Hindlimb muscle (tissue), 1 donor: ENCODE data around the gene NAT10. TPM values are rescaled to one million over a fixed set of nuclear protein-coding genes. Genes with fewer than 3 reads are reported as not detected.
"Not testable (repeated sequence)": the region's sequence is repeated elsewhere in the genome, so short reads cannot be mapped to it uniquely, and the experiment has no call there.

Experiments used
- DNase-seq: peaks from one replicate; pipeline ENCODE4 v3.0.0-alpha.2; 2013
- polyA plus RNA-seq: library from polyadenylated mRNA; unstranded; fragments of 120-200 nt; gene quantifications from one replicate; pipeline ENCODE4 v1.2.1, GENCODE V29; 2013; ENCODE audit not compliant: insufficient read length

Gene NAT10
- polyA plus RNA-seq, 1 donor, result 34.4 TPM

DNA sequence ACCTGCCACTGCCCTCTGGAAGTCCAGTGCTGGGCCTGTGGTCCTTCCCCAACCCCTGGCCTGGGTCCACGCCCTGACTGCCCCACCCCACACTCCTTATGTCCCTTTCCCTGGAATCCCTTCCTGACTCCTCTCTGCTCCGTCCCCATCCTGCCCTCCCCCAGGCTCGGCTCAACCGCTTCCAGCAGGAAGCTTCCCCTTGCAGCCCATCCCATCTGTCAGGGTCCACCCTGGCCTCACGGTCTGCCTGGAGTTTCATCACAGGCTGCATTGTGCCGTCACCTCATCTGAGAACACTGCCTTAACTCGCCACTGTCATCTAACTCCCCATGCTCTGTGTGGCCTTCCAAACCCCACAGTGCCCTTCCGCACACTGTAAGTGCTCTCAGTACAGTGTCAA is 64.3 kb downstream of the NAT10 start:
- DNase-seq, result no peak

DNA sequence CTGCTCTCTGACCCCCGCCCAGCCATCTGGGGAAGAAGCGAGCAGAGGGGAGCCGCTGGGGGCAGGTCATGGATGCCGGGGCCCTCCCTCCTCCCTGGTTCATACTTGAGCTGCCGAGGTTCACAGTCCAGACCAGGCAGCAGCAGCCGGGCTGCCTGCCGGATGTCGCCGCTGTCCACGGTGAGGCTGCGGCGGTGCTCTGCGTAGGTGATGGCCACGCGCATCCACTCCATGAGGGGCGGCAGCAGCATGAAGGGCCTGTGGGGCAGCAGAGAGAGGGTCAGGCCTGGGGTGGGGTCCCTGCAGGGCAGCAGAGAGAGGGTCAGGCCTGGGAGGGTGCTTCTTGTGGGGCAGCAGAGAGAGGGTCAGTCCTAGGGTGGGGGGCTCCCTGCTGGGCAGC is 67.6 kb downstream of the NAT10 start:
- no peak for DNase-seq

DNA sequence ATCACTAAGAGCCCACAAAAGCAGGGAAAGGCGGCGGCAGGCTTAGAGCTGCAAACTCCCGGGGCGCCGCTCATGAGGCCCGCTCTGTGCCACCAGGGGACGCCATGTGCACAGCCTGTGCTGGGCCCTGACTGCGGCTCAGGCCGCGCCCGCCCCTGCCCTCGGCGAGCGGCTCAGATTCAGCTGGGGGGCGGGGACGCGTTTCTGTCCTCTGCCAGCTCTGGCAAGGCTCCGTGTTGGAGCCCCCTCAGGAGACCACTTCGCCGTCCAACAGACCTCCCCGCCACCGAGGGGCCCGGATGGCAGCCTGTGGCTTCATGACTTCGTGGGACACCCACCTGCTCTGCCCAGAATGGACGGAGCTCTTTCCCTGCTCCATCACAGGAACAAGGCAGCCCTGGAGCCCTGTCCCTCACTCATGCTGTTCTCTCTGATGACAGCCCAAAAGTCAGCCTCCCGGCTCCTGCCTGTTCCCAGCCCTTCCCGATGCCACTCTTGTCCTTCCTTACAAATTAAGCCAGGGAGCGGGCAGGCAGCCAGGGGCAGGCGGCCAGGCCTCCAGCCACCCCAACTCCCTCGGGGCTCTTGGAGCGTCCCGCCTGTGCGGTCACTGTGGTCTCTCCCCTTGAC is 69.1 kb downstream of the NAT10 start:
- peak; percentile 87 for DNase-seq

DNA sequence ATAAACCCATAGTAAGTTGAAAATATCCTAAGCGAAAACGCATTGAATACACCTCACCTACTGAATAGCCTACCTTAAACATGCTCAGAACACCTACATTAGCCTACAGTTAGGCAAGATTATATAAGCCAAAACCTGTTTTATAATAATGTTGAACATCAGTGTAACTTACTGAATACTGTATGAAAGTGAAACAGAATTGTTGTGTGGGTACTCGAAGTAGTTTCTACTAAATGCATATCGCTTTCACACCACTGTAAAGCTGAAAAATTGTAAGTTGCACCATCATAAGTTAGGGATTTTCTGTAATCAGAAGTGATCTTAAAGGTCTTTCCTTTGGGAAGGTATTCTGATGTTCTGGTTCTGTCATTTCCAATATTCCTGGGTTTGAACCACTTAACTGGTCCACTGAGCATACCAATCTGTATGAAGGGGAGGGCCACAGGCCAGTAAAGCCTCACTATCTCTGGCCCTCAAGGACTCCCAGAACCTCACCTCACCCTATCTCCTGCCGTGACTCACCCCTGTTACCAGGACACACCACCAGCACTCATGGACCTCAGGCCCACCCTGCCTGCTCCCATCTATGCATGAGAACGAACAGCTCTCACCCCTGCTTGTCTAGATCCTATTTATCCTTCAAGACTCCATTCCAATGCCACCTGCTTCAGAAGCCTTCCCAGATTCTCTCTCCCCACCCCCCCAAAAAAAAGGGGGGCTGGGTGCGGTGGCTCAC is 70.0 kb downstream of the NAT10 start:
- no peak for DNase-seq

DNA sequence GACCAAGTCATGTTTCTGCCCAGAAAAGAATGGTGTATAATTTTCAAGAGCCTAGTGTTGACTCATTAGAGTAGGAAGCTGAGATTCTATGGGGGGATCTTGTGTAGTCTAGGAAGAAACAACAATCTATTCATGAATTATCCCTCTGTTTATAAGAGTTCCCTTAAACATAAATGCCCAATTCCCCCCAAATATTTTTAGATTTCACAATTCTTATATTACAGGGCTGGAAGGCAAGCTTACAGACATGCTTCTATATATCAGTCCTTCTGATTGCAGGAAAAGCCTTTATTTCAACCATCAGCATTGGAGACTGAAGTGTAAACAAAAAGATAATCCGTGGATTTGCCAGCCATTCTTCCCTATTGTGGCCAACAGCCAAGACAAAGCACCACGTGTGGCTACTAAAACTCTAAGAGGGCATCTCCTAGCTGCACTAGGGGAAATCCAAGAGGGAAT is 71.4 kb downstream of the NAT10 start:
- no peak for DNase-seq

DNA sequence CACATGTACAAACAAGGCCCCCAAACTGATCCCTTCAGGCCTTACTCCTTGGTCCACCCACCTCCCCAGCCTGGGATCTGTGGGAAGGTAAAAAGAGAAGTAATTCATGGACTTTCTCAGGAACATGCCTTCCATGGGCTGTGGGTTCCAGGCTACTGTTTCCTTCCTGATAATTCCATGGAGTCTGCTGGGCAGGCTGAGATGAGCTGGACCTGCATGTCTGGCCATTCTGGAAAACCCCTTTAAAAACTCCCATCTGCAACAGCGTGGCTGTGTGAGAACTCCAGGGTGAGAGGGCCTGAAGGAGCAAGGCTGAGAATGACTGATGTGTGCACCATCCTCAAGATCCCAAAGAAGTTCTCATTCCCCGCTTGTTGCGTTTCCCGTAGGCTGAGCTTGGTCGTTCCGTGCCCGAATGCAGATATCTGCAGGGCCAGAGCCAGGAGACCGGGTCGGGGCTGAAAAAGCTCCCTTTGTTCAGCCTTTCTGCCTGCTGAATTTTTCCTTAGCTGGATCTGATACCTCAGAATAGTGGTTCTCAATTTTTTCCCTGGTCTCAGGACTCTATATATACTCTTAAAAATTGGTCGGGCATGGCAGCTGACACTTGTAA is 72.9 kb downstream of the NAT10 start:
- no peak for DNase-seq

DNA sequence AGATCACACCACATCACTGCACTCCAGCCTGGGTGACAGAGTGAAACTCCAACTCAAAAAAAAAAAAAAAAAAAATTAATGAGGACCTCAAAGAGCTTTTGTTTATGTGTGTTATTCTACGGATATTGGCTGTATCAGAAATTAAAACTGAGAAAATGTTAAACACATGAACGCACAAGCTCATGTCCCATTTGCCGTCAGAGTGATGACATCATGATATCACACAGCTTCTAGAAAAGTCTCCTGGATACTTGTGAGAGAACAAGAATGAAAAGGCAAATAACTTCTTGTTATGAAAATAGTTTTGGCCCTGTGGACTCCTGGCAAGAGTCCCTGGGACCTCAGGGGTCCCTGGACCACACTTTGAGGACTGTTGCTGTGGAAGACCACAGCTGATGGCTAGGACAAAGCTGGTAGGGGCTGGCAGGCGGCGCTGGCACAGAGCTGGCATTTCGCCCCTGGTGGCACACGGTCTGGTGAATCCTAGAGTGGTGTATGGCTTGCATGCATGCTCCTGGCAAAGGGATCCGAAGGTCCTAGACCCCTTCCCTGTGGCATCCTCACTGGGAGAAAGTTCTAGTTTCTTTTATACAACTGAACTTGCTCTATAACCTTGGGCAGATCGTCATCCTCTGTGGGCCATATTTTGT is 73.7 kb downstream of the NAT10 start:
- no peak for DNase-seq

DNA sequence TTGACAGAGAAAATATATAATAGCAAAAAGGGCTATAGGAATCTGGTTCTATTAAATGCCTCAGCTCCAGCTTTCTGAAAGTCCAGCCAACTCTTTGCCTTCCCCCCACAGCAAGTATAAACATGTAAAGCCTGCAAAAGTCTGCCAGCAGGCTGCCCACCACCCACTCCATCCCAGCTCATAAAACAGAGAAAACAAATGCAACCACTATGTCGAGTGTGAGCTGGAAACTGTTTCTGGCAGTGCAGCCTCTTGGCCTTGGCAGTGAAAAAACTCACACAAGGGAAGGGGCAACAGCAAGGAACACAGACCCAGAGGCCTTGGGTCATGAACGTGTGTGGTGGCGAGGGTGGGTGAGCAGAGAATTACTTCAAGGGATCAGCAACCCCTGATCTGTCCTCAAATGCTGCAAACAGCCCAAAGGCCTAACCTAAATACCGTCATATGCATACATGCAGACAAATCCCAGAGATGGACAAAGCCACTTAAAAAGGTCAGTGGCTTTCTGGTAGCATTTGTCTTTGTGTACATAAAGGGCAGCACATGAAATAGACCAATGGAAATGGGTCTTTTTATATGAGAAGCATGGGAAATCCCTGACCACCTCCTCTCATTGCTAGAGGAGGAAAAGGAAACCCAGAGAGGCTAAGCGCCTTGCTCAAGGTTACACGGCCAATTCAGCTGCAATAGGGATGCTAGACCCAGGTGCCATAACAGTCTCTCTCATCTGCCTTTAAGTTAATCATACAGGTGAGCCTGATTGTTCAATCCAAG is 74.8 kb downstream of the NAT10 start:
- DNase-seq, result no peak

DNA sequence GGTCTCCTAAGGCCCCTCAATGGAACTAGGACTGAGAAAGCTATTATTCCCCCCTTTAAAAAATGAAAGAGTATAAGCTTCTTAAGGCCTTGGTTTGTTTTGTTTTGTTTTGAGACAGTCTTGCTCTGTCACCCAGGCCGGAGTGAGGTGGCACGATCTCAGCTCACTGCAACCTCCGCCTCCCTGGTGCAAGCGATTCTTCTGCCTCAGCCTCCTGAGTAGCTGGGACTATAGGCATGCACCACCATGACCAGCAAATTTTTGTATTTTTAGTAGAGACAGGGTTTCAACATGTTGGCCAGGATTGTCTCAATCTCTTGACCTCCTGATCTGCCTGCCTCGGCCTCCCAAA is 75.4 kb downstream of the NAT10 start:
- DNase-seq, result not testable (repeated sequence)

DNA sequence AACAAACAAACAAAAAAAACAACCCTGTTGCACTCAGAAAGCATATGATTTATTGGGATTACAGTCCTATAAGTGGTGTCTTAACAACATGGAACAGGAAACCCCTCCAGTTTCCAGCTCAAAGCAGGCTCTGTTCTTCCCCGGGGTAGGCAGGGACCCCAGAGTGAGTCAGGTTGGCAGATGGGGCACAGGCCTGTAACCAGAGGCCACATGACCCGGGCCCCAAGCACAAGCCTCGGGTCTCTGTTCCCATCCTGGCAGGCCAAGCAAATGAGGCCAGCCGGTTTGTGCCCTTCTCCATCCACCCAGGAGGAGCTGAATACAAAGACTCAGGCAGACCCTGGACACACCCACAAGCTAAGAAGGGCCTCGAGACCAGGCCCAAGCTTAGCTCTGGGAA is 75.8 kb downstream of the NAT10 start:
- no peak for DNase-seq

DNA sequence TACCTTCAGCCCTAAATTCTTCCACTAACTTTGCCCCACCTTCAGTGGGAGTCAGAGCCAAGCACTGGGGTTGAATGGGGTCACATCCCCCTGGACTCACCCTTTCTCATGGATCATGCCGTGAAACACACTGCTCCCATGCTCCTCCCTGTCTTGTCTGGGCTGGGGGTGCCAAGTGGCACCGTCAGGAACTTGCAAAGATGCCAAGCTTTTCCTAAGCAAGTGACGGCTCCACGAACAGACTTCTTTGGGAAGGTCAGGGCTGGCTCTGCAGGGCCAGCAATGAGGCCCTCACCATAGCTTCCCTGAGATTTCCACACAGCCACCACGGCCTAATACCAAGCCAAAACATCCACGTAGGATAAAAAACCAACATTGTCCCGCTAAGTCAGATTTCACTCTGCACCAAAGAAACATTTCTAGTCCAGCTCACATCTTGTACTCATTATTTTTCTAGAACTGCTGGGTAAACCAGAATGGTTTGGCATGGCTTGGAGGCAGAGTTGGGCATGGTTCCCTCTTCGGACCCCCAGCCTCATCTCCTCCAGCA is 76.5 kb downstream of the NAT10 start:
- DNase-seq, result no peak

DNA sequence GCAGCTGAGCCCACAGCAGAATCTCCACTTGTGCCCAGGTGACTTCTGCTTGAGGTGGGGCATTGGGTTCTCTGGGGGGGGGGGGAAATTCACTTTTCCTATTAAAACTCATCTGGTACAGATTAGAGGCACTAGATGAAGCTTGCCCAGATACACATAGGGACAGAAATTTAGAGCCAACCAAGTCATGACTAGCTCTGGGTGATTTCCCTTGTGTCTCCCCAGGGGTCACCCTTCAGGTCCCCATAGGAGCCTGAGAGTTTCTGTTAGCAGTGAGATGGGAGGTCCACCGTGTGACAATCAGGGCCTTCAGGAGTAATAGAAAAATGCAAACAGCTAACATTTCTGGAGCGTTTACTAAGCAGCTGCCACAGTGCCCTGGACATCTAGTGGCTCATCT is 77.0 kb downstream of the NAT10 start:
- DNase-seq, result no peak

DNA sequence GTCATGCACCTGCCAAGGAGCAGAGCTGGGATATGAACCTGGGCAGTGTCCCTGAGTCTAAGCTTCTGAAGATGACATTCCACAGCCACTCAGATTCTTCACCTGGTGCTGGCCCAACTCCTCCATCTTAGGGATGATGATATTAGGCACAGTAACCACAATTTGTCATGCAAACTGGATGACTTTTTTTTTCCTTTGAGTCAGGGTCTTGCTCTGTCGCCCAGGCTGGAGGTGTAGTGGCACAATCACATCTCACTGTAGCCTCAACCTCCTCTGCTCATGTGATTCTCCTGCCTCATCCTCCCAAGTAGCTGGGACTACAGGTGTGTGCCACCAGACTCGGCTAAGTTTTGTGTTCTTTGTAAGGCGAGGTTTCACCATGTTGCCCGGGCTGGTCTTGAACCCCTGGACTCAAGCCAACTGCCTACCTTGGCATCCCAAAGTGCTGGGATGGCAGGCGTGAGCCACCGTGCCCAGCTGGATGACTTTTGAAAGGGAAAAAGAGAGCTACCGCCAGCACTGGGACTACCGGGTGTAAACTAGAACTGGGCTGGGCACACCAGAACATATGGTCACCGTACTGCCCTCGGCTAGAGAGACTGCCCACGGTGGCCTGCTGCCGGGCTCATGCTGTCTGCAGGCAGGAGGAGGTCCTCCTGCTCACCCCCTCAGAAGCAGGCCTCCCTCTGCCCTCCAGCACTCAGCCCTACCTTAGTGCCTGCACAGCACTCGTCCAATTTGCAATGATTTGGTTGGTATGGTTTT is 77.7 kb downstream of the NAT10 start:
- no peak for DNase-seq

DNA sequence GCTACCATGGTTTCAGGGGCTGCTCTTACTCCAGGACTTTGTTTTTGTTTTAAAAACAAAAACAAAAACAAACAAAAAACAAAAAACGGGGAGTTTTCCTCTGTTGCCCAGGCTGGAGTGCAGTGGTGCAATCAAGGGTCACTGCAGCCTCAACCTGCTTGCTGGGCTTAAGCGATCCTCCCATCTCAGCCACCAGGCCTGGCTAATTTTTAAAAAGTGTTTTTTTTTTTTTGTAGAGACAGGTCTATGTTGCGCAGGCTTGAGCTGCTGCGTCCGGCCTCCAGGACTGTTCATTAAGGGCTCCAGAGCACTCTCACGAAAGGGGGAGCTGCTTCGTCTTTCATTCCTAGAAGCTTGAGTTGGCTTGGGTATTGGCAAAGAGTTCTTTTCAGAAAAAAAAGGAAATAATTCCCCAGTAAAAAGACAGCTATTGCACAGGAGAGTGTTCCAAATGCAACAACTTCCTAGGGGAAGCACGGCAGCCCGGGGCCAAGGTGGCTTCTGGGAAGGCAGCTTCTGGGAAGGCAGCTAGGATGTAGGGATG is 78.5 kb downstream of the NAT10 start:
- DNase-seq, result no peak

DNA sequence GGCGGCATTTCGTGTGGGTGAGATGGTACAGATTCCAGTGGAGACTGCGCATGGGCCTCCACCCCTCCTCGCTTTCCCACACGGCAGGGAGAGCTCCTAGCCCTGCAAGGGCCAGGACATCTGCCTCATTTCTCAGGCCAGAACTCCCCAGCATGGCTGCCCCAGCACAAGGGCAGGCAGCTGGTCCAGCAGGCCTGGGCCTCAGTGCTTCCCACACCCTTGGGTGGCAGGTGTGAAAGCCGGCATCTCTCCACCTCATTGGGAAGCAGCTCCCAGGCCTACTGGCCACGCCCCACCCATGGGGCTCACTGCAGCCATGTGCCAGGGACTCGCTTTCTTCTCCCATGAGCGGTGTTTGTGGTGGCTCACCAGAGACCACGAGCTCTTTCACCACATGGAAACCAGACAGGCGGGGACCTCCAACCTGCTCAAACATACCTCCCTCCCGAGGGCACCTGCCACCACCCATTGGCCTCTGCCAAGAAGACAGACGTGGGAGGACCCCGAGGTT is 79.1 kb downstream of the NAT10 start:
- no peak for DNase-seq

DNA sequence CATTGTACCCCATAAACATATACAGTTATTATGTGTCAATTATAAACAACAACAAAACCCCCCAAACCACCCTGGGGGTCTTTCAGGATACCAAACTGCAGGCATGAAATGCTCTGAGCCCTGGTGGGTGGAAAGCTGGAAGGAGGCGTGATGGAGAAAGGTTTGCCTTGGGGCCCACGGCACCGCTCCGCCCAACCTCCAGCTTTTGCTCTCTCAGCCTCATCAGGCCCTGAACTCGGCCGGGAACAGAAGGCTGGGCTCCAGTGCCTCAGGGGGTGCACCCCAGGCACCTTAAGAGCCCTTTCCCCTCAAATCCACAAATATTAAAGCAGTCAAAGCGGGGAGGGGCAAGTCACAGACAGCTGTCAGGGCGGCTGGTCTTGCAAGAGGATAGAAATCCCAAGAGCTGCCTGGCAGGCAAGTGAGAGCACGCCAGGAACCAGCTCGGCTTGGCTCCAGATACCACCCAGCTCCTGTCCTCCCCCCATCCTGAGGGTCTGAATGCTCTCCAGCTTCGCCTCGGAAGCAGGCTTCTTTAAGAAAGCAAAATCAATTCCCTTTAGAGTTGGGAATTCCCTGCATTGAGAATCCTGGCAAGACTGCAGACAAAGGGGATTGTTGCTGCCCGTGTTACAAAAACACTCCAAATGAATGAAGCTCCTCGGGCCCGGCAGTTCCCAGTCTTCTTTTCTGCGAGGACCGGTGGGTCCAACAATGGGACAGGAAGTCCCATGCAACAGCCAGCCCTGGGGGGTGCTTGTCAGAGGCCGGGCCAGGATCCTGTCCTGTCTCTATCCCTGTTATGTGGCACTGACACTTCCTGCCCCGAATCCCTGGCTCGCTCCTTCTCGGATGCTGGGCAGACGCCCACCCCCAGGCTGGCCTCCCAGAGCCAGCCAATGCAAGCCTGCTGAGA is 80.8 kb downstream of the NAT10 start:
- no peak for DNase-seq

DNA sequence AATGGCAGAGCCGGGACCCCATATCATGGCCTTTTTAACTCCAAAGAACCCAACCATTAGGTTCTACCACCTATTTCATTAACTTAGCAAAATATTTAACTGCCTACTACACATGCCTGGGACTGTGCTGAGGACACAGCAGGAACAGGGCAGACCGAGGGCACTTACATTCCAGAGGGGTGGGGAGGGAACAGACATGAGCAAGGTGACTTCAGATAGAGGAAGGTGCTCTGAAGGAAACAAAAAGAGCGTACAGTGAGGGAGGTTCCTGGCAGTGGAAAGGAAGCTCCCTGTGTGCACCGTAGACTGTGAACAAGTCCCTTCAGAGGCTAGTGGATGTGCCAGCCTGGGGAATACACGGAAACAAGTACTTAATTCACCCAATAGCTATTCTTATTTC is 82.8 kb downstream of the NAT10 start:
- no peak for DNase-seq

DNA sequence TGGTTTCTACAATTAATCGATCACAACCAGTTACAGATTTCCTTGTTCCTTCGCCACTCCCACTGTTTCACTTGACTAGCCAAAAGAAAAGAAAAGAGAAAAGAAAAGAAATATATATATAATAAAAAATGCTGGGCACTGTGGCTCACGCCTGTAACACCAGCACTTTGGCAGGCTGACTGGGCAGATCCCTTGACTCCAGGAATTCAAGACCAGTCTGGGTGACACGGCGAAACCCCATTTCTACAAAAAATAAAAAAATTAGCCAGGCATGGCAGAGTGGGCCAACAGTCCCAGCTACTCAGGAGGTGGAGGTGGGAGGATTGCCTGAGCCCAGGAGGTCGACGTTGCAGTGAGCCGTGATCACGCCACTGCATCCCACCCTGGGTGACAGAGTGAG is 83.8 kb downstream of the NAT10 start:
- no peak for DNase-seq

DNA sequence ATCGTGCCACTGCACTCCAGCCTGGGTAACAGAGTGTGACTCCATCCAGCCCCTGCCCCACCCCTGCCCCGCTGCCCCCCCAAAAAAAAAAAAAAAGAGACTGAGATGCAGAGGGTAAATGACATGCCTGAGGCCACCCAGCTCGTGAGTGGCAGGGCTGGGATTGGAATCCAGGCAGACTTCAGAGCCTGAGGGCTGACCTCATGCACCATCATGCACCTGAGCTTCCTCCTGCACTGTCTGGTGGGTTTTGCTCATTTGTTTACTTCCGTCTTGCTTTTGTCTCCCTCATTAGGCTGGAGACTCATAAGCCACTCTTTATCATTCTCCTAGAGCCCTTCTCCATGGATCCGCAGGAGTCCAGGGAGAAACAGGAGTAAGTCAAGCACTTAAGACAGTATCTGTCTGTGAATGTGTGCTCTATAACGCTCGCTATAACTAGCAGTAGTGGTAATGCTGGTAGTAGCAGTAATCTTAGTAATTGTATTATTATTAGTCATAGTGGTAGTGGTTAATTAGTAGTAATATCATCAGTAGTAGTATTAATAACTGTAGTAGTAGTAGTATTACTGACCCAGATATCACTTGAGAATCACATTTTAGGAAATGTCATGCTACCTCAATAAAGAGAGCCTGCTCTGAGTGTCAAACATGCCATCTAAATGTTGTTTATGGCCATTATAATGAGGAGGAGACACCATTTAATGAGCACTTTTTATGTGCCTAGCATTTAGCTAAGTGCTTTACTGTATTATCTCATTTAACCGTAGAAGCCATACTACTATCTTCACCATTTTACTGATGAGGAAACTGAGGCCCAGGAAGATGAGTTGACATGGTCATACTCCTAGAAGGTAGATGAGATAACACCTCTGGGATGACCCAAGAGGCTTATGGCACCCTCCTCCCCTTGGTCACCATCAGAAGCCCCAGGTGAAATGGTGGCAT is 85.0 kb downstream of the NAT10 start:
- no peak for DNase-seq
